COLO829 (cell line): ENCODE data around the gene TRIM64C.
"Not testable (repeated sequence)": the region's sequence is repeated elsewhere in the genome, so short reads cannot be mapped to it uniquely, and the experiment has no call there.

ENCODE experiments used
- DNase-seq: peaks from one replicate; pipeline ENCODE4 v3.0.0; 2012; ENCODE audit warnings: low spot score

TRIM64C gene

GRCh38 chr11:49059012-49059411 is at the start of gene TRIM64C:
TRIM64C (minus strand) TSS chr11:49059112; CDS start chr11:49059112, 0 bp downstream.
- DNase-seq, result not testable (repeated sequence)

GRCh38 chr11:49102356-49102755 is 43.4 kb upstream of the TRIM64C start:
- not testable (repeated sequence) for DNase-seq

GRCh38 chr11:49069897-49070296 is 11.0 kb upstream of the TRIM64C start:
- DNase-seq, result not testable (repeated sequence)

GRCh38 chr11:49049821-49050220 is 9.1 kb downstream of the TRIM64C start:
- DNase-seq, result not testable (repeated sequence)

GRCh38 chr11:49048229-49048628 is 10.7 kb downstream of the TRIM64C start:
- not testable (repeated sequence) for DNase-seq

GRCh38 chr11:49028523-49028922 is 30.4 kb downstream of the TRIM64C start, which contains the start of gene TRIM49B:
TRIM49B (plus strand) TSS chr11:49028823; CDS start chr11:49031600, 2,777 bp downstream.
- not testable (repeated sequence) for DNase-seq
